ENCODE measurements around the gene PAQR6. TPM values are rescaled to one million over a fixed set of nuclear protein-coding genes. Genes with fewer than 3 reads are reported as not detected.

PAQR6 gene
- total RNA-seq, 1 donor from 2014 or later = 10.8 TPM

GRCh38 chr1:156259805-156260204 lies 11.9 kb upstream of the PAQR6 start:
- H3K4me1 Mint-ChIP-seq (ENCODE audit: low read depth, unreplicated experiment) = peaks cover 16% of the 10 kb centered on the region
- H3K27ac Mint-ChIP-seq (ENCODE audit: unreplicated experiment) = peak overlapping the region; percentile 59
- TF ChIP-seq CTCF (IDR thresholded peaks at IDR 0.05; ENCODE audit: partially characterized antibody, unreplicated experiment) = no peak
- H3K4me3 Mint-ChIP-seq (ENCODE audit: unreplicated experiment) = peak overlapping the region; percentile 49
- H3K9me3 Mint-ChIP-seq (ENCODE audit: unreplicated experiment) = peaks cover 4% of the 10 kb centered on the region
- H3K36me3 Mint-ChIP-seq (ENCODE audit: unreplicated experiment) = no peaks in the 10 kb centered on the region
- peak; percentile 50 for DNase-seq
- peaks cover 2% of the 10 kb centered on the region for H3K27me3 Mint-ChIP-seq (ENCODE audit: unreplicated experiment)

- Mint-ChIP-seq H3K4me1 (ENCODE audit: low read depth, unreplicated experiment) (peaks cover 19% of the 10 kb centered on the region), H3K27ac (ENCODE audit: unreplicated experiment) (no peak overlapping the region), H3K36me3 (ENCODE audit: unreplicated experiment) (no peaks in the 10 kb centered on the region)
These were observed 11.0 kb upstream of the PAQR6 start for GRCh38 chr1:156258859-156259258.

GRCh38 chr1:156257711-156258110 lies 9.9 kb upstream of the PAQR6 start:
- no peaks in the 10 kb centered on the region for H3K36me3 Mint-ChIP-seq (ENCODE audit: unreplicated experiment)
- H3K4me3 Mint-ChIP-seq (ENCODE audit: unreplicated experiment) = no peak overlapping the region

More at GRCh38 chr1:156258859-156259258, 11.0 kb upstream of the PAQR6 start:
- H3K4me3 Mint-ChIP-seq (ENCODE audit: unreplicated experiment) = no peak overlapping the region
- H3K27me3 Mint-ChIP-seq (ENCODE audit: unreplicated experiment) = peaks cover 3% of the 10 kb centered on the region
- TF ChIP-seq CTCF (IDR thresholded peaks at IDR 0.05; ENCODE audit: partially characterized antibody, unreplicated experiment) = no peak
- H3K9me3 Mint-ChIP-seq (ENCODE audit: unreplicated experiment) = peaks cover 7% of the 10 kb centered on the region
- DNase-seq = no peak

GRCh38 chr1:156253634-156254033 lies 5.8 kb upstream of the PAQR6 start:
- TF ChIP-seq CTCF (IDR thresholded peaks at IDR 0.05; ENCODE audit: partially characterized antibody, unreplicated experiment) = no peak
- peaks cover 9% of the 10 kb centered on the region for H3K27me3 Mint-ChIP-seq (ENCODE audit: unreplicated experiment)
- H3K9me3 Mint-ChIP-seq (ENCODE audit: unreplicated experiment) = peaks cover 14% of the 10 kb centered on the region
- no peaks in the 10 kb centered on the region for H3K36me3 Mint-ChIP-seq (ENCODE audit: unreplicated experiment)
- peaks cover 36% of the 10 kb centered on the region for H3K4me1 Mint-ChIP-seq (ENCODE audit: low read depth, unreplicated experiment)
- DNase-seq = no peak
- no peak overlapping the region for H3K4me3 Mint-ChIP-seq (ENCODE audit: unreplicated experiment)
- H3K27ac Mint-ChIP-seq (ENCODE audit: unreplicated experiment) = peak overlapping the region; percentile 23

More at GRCh38 chr1:156257711-156258110, 9.9 kb upstream of the PAQR6 start:
- H3K27me3 Mint-ChIP-seq (ENCODE audit: unreplicated experiment) = peaks cover 4% of the 10 kb centered on the region
- peaks cover 29% of the 10 kb centered on the region for H3K4me1 Mint-ChIP-seq (ENCODE audit: low read depth, unreplicated experiment)
- TF ChIP-seq CTCF (IDR thresholded peaks at IDR 0.05; ENCODE audit: partially characterized antibody, unreplicated experiment) = no peak
- DNase-seq = no peak
- H3K27ac Mint-ChIP-seq (ENCODE audit: unreplicated experiment) = no peak overlapping the region
- peaks cover 7% of the 10 kb centered on the region for H3K9me3 Mint-ChIP-seq (ENCODE audit: unreplicated experiment)

- Mint-ChIP-seq H3K36me3 (ENCODE audit: unreplicated experiment) (no peaks in the 10 kb centered on the region), H3K27me3 (ENCODE audit: unreplicated experiment) (peaks cover 9% of the 10 kb centered on the region), H3K27ac (ENCODE audit: unreplicated experiment) (peak overlapping the region; percentile 91), H3K4me1 (ENCODE audit: low read depth, unreplicated experiment) (peaks cover 39% of the 10 kb centered on the region), H3K9me3 (ENCODE audit: unreplicated experiment) (peaks cover 14% of the 10 kb centered on the region), H3K4me3 (ENCODE audit: unreplicated experiment) (peak overlapping the region; percentile 34)
- peak; percentile 78 for DNase-seq
- no peak for TF ChIP-seq CTCF (IDR thresholded peaks at IDR 0.05; ENCODE audit: partially characterized antibody, unreplicated experiment)
These were observed 3.7 kb upstream of the PAQR6 start for GRCh38 chr1:156251527-156251926.
